GM12873 (cell line): Measurements from ENCODE around the gene RNF152.

Experiments used
- TF ChIP-seq, protein P1 (sequence below): IDR thresholded peaks from 2 replicates; pipeline ENCODE4 v1.5.1; 2012; ENCODE audit warnings: low read depth, mild to moderate bottlenecking, moderate library complexity, low read length, control low read depth; ENCODE audit not compliant: insufficient read depth; ENCODE audit errors: missing control alignments

Gene RNF152

DNA sequence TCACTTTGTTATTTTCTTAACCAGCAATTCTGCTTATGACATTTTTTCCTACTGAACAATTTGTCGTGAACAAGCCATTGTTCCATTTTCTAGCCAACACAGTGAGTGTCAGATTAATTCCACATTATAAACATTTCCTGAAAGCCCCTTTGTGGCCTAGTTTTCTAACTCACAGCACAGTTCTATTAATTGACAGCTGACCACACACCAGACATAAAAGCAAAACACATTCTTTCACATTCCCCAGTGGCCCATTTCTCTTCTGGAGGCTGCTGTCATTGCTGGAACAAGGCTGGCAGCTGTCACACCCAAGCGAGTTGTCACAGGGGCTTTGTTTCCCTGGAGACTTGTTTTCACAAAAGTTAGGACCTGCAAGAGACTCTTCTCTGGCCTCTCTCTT lies 50.7 kb downstream of the RNF152 start:
- TF ChIP-seq, protein P1, sequence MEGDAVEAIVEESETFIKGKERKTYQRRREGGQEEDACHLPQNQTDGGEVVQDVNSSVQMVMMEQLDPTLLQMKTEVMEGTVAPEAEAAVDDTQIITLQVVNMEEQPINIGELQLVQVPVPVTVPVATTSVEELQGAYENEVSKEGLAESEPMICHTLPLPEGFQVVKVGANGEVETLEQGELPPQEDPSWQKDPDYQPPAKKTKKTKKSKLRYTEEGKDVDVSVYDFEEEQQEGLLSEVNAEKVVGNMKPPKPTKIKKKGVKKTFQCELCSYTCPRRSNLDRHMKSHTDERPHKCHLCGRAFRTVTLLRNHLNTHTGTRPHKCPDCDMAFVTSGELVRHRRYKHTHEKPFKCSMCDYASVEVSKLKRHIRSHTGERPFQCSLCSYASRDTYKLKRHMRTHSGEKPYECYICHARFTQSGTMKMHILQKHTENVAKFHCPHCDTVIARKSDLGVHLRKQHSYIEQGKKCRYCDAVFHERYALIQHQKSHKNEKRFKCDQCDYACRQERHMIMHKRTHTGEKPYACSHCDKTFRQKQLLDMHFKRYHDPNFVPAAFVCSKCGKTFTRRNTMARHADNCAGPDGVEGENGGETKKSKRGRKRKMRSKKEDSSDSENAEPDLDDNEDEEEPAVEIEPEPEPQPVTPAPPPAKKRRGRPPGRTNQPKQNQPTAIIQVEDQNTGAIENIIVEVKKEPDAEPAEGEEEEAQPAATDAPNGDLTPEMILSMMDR, result no peak

- TF ChIP-seq, protein P1, result no peak
These were observed 51.1 kb downstream of the RNF152 start for GRCh38 chr18:61841706-61842105.

GRCh38 chr18:61840324-61840723 lies 52.5 kb downstream of the RNF152 start:
- TF ChIP-seq, protein P1, result no peak

DNA sequence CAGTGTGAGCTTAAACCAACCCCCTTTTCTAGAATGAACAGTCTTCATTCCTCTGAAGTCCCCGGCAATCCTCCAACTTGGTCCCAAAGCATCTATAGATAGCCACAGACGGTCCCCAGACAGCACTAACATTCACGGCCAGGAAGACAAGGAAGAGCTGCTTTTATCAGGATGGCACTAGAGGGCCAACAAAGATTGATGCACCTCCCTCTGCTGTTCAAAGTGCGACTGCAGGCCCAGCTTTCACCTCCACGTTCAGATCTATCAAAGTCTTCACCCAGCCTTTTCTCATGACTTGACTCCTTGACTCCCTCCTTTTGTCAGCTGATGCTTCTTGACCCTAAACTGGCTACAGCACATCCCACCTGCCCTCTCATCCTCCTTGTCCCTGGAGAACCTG lies 54.3 kb downstream of the RNF152 start:
- TF ChIP-seq, protein P1, result no peak

- TF ChIP-seq, protein P1, result no peak
These were observed 58.8 kb downstream of the RNF152 start for GRCh38 chr18:61833978-61834377.

DNA sequence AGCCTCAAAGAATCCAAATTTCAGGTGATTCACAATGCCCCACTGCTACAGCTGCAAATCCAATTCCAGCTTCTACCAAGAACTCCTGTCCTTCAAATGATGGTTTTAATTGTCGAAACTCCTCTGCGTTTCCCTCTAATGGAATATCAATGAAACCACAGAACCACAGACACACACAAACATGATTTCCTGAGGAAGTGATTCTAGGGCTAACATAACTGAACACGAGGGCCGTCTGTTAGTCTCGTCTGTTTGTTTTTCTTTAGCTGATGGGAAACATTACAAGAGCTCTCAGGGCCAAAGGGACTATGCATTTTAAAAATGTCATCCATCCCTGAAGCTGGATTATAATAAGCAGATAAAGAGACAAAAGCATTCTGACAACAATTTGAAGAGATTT lies 59.4 kb downstream of the RNF152 start:
- TF ChIP-seq, protein P1, result no peak

DNA sequence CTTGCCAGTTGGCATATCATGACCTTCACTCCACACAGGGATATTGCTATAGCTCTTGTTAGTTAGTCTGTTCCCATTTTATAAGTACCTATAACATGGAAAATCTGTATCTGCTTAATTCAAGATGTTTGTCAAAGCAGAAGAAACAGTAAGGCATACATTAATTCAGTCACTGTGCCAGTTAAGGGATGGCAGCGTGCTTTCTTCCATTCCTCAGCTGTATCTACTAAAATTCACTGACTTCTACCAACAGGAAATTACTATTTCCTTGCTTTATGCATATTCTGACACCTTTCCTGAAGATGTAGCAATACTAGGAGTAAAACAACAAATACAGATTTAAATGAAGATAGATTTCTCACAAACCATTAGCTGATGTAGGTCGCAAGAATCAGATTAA lies 59.9 kb downstream of the RNF152 start:
- TF ChIP-seq, protein P1, result no peak
